GM19023 (cell line): ENCODE measurements around the gene UGP2.
A peak's percentile ranks its signal among the peaks of the same experiment; 100 is the strongest.

Experiments used
- ATAC-seq: cut with Tn5 transposase; IDR thresholded peaks from one replicate; pipeline ENCODE4 v1.9.1; 2021; ENCODE audit warnings: mild to moderate bottlenecking, moderate library complexity; ENCODE audit not compliant: unreplicated experiment

UGP2 gene

DNA sequence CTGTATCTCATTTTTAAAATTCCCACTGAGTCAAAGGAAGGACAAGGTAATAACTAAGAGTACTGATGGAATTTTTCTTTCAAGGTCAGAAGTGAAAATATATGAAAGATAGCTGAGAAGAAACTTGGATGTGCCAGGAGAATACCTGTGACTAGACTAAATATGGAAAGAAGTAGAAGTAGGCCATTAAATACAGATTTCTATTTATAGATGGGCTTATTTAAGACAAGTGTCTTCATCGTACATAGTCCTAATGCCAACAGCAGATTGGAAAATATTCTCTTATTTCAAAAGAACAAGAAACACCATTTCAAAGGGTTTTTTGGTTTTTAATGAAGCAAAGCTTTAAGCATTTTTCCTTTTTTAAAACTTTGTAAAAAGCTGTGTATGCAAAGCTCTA lies 22.0 kb downstream of the UGP2 start:
- no peak for ATAC-seq

DNA sequence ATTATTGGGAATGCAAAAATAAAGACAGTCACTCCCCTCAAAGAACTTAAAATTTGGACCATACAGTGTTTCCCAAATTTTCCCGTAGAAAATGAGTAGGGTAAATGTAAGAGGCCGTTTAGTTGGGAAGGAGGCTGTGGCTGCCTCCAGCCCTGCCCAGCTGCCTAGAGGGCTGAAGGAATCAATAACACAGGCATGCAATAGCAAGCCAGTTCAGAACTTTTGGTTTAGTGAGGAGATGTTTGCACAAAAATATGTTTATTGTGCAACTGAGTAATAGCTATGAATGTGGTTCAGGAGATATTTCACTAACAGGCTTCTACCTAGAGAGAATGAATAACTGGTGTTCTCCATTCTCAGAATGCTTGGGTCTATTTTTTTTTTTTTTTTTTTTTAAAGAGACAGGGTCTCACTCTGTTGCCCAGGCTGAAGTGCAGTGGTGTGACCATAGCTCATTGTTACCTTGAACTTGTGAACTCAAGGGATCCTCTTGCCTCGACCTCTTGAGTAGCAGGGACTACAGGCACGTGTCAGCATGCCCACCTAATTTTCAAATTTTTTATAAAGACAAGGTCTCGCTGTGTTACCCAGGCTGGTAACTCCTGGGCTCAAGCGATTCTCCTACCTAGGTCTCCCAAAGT lies 23.6 kb downstream of the UGP2 start:
- ATAC-seq = no peak

DNA sequence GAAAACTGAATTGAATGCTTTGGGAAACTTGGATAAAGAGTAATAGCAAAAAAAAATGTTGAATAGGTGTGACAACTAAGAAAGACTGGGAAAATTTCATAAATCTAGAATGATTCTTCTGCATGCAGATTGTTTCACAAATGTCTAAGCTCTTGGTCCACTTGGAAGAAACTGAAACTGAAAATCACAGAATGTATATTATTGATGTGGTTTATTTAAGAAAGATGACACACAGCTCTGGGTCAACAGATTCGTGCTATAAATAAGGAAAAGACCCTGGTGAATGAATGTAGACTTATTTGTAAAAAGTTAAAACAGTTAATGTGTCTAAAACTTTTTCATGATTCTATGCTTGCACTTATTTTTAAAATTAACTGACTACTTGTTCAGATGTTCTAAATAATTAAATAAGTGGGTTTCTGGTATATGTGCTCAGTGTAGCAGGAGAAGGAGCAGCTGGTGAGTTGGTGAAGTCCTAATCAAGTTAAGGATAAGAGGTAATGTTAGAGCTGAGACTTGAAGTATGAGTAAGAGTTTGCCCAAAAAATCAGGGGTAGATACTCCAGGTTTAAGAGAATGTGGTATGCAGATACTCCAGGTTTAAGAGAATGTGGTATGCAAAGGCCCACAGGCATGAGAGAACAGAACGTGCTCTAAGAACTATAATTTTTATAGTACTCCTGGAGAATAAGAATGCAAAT lies 24.5 kb downstream of the UGP2 start:
- ATAC-seq = no peak

DNA sequence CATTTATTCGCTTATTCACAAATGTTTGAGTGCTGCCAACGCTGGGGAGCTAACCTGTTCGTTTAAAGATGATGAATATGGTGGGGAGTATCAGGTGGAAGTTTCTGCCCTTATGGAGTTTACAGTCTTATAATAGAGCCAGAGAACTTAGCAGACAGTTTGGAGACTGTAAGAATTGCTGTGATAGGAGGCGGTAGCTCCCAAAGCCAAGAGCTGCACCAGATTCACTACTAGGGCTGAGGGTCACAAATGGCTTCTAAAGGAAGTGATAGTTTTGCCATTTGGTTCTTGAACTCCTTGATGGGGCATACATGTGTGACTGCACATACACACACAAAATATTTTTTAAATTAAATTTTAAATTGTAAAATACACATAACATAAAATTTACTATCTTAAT lies 29.0 kb downstream of the UGP2 start:
- no peak for ATAC-seq

DNA sequence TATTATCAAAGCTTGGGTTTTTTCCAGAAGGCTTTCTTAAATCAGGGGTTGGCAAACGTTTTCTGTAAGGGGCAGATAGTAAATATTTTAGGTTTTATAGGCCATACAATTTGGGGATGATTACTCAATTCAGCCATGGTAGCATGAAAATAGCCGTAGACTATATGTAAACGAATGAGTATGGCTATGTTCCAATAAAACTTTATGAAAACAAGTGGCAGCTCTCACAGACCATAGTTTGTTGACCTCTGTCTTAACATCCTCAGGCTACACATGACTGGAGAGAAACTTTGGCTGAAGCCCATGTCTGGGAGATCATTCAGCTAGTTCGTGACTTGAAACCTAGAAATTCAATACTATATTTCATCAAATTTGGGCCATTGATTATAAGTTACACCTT lies 30.2 kb downstream of the UGP2 start:
- no peak for ATAC-seq

DNA sequence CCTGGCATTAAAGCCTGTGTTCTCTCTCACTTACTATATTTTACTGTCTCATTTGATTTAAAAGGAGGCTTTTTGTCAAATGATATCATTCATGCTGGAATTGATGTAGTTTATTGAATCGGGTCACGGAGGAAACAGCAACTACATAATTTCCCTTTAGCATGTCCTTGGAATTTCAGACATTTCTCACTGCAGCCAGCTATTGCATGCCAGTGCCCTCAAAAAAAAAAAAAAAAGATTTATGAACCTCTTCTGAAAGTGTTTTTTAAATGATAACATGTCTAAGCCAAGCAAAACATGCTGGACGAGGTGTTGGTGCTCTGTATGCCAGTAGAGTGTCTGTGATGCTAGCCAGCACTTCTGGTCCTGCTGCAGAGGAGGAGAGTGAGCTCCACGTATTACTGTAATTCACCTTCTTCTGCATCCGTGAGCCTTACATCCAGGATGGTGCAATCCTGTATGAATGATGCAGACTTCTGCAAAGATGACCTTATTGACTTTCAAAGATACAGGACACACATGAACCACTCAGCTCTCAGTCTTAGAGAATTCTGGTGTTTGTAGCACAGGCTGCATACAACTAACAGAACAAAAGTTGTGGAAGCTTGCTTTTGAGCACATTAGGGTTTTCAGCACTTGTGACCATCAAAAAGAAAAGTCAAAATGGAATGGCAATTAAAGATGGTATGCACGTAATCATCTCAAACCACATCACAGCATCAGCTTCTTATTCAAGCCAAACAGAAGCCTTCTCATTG lies 31.1 kb downstream of the UGP2 start:
- no peak for ATAC-seq

DNA sequence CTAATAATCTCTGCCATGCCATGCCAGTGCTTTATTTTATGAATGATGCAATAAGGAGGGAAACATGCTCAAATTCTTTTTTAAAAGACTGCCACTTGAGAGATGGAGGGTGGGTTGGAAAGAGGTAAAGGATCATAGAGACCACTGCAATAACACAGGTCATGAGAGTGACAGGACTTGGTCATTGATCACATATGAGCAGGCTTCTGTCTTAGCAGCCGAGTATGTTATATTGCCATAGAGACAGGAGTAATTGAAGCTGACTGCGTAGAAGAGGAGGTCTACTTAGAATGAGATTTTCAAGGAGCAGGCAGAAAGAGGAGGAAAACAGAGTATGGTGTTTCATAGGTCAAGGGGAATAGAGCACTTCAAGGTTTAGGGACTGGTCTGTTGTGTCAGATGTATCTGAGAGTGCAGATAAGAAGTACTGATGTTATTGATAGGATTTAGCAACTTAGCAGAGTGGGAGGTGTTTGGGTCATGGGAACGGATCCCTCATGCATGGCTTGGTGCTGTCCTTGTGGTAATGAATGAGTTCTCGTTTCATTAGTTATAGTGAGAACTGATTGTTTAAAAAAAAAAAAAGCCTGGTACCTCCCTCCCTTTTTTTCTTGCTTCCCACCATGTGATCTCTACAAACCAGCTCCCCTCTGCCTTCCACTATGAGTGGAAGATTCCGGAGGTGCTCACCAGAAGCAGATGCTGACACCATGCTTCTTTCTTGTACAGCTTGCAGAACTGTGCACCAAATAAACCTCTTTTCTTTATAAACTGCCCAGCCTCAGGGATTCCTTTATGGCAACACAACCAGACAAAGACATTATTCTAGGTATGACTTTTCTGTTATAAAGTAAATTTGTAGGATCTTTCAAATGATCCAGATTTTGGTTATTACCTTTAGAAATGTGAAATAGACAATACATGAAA lies 32.8 kb downstream of the UGP2 start:
- ATAC-seq = no peak

DNA sequence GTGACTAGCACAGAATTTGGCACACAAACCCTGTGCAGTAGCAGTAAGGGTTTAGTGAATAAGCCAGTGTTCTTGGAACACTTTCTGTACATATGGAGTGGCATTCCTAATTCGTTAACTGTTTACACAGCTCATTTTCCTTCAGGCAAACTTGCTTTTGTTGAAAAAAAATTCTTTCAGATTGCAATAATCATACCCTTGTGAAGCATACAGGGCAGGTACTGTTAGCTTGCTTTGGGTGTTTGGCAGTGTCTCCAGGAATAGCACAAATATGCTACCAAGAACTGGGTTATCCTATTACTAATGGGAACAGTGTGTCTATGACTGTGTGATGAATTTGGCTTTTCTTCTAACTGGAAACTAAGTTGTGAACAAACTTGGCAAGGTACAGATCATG lies 33.4 kb downstream of the UGP2 start:
- ATAC-seq = no peak

DNA sequence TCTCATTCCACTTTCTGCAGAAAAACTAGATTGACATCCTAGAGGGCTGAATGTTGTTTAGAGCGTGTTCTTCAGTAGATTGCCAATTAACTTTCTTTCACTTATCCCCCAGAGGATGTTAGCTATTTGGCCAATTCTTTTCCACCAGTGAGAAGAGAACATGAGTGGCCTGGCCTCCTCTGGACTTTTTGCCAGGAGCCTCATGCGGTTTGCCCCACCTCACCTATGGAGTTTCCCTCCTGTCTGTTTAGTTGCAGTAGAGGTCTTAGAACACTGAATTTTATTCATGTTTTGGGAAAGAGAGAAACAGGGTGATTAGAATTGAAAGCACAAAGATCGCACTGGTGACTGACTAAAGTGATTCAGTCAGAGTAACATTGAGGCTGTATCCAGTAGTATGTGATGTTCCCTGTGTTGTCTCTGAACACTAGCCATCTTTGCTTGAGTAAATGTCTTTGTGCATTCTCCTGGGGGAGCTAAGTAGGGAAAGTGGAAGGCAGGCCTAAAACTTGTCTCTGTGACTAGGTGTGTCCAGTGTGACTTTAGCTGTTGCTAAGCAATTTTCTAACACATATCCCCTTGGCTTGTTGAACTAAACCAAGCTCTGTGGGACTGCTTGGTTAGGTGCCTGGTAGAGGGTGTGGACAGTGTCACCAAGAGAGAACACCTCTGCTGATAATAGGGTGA lies 34.0 kb downstream of the UGP2 start:
- no peak for ATAC-seq

DNA sequence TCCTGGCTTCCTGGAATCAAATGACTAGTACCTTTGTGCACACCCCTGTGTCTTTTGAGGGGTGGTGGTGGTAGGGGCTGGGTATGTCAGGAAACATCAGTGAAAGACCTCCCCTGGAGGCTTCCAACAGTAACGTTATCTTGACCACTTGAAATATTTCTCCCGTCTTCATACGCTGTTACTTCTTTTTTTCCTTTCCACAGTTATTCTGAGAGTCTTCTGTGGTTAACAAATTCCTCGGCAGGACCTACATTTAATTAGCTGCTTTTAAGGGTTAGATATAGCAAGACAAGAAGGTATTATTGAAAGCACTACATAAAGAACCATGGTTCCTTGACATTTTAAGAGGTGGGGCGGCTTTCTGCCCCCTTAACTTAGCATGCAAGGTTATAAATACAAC lies 34.6 kb downstream of the UGP2 start:
- no peak for ATAC-seq

DNA sequence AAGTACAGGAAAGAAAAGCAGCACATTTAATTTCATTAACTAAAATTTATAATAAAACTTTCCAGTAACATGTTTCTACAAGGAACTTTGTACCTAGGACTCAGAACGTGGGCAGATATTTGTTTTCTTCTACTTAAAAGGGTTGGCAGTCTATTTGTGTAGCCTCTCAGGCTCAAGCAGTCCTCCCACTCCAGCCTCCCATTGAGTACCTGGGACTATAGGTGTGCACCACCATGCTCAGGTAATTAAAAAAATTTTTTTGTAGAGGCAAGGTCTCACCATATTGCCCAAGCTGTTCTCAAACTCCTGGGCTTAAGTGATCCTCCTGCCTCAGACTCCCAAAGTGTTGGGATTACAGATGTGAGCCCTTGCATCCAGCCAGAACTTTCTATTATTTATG lies 36.8 kb downstream of the UGP2 start:
- ATAC-seq = no peak

DNA sequence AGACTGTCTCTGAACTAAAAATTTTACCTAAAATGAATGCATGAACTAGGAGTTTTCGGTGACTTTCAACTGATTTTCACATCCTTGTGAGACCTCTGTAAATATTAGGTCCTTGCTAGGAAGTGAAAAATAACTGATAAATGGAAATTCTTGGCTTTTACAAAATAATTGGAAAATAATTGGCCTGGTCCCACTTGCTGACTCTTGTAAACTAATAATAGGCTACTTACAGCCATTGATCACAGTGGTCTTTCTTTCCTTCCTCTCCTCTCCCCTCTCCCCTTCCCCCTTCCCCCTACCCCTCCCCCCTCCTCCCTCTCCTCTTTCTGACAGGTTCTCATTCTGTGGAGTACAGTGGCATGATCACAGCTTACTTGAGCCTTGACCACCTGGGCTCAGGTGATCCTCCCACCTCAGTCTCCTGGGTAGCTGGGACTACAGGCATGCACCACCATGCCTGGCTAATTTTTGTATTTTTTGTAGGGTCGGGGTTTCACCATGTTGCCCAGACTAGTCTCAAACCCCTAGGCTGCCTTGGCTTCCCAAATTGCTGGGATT lies 38.3 kb downstream of the UGP2 start:
- no peak for ATAC-seq

DNA sequence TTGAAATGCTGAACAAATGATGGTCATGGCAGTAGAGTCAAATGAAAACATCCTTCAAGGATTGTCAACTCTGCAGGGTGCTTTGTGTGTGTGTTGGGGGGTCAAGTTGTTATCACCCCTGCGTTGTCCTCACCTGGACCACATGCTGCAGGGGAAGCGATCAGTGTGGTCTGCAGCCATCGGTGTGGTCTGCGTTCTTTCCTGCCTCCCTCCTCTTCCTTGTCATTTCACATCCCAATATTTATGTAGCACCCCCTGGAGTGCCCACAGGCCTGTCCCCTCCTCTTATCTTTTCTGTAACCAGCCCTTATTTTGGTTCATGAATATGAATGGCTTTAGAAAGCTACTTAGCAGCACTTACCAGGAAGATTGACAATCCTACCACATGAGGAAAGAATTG lies 38.9 kb downstream of the UGP2 start:
- ATAC-seq = no peak

DNA sequence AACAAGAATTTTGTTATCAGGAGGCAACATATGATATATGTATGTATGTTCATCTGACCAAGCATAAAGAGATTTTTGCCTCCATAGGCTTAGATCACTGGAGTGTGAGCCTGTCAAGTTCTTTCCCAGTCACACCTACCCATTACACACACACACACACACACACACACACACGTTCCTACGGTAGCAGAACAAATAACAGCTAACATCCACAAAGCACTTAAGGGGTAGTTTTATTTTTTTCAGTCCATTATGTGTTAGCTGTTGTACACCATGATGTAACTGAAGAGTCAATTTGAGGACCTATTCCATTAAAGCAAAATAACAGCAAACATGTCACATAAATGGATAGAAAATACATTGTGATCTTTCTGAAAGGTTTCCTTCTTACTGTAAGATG lies 39.5 kb downstream of the UGP2 start:
- ATAC-seq = no peak

DNA sequence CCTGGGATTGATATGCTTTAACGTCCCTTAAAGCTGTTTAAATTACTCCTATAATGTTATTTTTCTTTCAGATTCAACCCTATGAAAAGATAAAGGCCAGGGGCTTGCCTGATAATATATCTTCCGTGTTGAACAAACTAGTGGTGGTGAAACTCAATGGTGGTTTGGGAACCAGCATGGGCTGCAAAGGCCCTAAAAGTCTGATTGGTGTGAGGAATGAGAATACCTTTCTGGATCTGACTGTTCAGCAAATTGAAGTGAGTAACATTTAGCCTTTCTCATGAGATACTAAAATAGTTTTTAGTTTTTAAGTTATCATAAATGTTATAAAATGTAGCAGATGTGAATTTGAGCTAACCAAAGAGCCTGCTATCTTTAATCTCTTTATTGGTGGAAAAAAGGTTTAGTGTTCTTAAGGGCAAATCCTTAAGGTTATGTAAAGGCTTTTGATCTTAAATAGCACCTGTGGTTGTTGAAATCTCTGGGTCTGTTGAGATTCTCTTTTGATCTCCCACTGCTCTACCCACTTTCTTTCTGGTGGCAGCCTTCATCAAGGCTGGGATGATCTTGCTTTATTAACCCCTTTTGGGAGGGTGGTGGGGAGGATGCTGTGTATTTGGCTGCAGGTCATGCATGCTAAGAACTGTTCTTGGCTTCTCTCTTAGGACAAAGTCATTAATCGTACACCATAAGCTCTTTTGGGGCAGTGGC lies 40.9 kb downstream of the UGP2 start:
- ATAC-seq = no peak

DNA sequence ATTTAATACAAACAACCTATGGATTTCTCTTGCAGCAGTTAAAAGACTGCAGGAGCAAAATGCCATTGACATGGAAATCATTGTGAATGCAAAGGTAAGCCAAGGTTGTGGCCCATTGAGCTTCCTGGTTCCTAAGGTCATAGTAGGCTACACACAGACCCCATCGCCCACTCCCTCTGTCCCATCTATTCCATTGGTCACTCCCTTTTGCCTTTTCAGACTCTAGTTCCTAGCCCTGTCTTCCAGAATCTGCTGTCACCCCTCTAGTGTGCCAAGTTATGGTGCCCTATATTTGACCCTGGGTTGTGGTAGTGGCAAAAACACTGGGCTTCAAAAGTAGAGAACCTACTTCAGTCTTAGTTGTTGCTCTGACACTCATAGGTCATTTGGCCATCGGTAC lies 44.7 kb downstream of the UGP2 start:
- no peak for ATAC-seq

DNA sequence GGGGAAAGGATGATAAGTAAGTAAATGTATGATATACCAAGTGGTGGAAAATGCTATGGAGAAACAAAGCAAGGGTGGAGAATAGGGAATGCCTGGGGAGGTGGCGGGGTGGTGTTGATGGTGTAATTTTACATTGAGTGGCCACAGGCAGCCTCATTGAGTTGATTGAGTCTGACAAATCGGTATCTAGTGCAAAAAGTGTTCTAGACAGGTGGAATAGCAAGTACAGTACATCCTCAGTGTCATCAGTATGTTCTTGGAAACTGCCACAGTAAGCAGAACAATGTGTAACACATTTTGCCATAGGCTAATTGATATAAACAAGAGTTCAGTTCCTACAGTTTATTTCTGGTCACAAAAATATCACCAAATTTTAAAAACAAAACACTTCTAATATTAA lies 46.4 kb downstream of the UGP2 start:
- ATAC-seq = no peak

DNA sequence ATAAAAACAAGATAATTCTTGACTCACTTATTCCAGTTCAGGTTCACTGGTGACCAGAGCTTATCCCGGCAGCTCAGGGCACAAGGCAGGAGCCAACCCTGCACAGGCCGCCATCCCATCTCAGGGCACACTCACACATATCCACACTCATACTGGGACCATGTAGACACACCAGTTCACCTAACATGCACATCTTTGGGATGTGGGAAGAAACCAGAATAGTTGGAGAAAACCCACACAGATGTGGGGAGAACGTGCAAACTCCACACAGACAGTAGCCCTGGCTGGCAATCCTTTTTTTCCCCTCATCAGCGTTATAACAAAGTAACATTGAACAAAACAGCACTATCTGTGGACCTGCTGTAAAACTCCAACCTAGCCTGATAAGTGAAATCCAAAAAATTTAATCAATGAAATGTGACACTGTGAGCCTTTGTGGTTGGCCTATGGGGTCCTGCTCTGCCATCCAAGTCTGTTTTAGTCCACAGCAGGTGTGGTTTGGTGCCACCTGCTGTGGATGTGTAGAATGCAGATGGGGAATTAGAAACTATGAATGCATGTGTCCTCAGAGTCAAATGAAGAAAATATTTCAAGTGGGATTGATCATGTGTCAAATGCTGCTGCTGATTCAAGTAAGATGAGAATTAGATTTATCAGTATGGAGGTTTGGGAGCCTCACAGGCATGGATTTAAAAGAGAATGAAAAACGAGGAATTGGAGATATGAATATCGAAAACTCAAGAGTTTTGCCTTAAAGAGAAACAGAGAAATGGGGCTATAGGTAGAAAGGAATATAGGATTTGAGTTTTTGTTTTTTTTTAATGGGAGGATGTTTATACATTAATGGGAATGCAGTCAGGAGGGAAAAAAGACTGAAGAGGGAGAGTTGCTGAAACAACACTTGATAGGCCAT lies 47.0 kb downstream of the UGP2 start:
- peak; percentile 67 for ATAC-seq

DNA sequence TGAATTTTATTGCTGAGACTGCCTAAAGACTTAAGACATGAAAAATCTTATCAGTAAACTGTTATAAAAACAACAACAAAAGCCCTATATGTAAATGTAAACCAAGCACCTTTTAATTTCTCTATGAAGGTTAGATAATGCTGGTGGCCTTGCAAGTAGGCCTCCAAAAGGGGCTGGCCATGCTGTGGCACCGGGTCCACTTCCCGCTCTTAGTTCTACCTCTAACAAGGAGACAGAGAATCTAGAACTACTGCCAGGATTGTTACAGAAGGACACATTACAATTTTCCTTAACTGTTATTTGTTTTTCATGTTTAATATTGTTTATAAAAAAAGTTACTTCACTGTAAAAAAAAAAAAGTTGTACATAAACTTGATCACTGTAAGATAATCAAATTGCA lies 49.0 kb downstream of the UGP2 start:
- ATAC-seq = no peak
